UCSD-AML1 (cell line): Measurements from ENCODE around the gene MYO18A.

Experiments
- DNase-seq: peaks from one replicate; lab custom pipeline; 2025; ENCODE audit not compliant: unreplicated experiment; lab: John Stamatoyannopoulos, UW

The MYO18A gene

GRCh38 chr17:29129731-29130130 is 50.5 kb downstream of the MYO18A start:
- no peak for DNase-seq

- DNase-seq, result no peak
These were observed 52.4 kb downstream of the MYO18A start for GRCh38 chr17:29127840-29128239.

GRCh38 chr17:29126268-29126930 is 53.8 kb downstream of the MYO18A start:
- DNase-seq, result peak; percentile 25

GRCh38 chr17:29125651-29126050 is 54.5 kb downstream of the MYO18A start:
- no peak for DNase-seq

- DNase-seq, result no peak
These were observed 55.3 kb downstream of the MYO18A start for GRCh38 chr17:29124925-29125273.

GRCh38 chr17:29124135-29124924 is 55.9 kb downstream of the MYO18A start:
- DNase-seq, result peak; percentile 34

GRCh38 chr17:29123111-29123510 is 57.1 kb downstream of the MYO18A start:
- DNase-seq, result no peak

- no peak for DNase-seq
These were observed 58.8 kb downstream of the MYO18A start for GRCh38 chr17:29121442-29121841.

GRCh38 chr17:29120433-29120832 is 59.8 kb downstream of the MYO18A start:
- DNase-seq, result no peak

- no peak for DNase-seq
These were observed 60.9 kb downstream of the MYO18A start for GRCh38 chr17:29119265-29119664.

- DNase-seq, result peak; percentile 68
These were observed 63.1 kb downstream of the MYO18A start for GRCh38 chr17:29116804-29117753.

GRCh38 chr17:29115961-29116803 is 64.0 kb downstream of the MYO18A start:
- peak; percentile 39 for DNase-seq

GRCh38 chr17:29115435-29115834 is 64.8 kb downstream of the MYO18A start:
- no peak for DNase-seq

- DNase-seq, result no peak
These were observed 66.1 kb downstream of the MYO18A start for GRCh38 chr17:29114141-29114540.

GRCh38 chr17:29113334-29113733 is 66.9 kb downstream of the MYO18A start:
- DNase-seq, result no peak

GRCh38 chr17:29112771-29113295 is 67.4 kb downstream of the MYO18A start:
- no peak for DNase-seq

- DNase-seq, result peak; percentile 65
These were observed 68.2 kb downstream of the MYO18A start for GRCh38 chr17:29111816-29112499.

- DNase-seq, result no peak
These were observed 69.8 kb downstream of the MYO18A start for GRCh38 chr17:29110372-29110757.

- no peak for DNase-seq
These were observed 70.5 kb downstream of the MYO18A start for GRCh38 chr17:29109477-29110371.
